HEK293 (cell line): ENCODE measurements around the gene SLC39A11.
A peak's percentile ranks its signal among the peaks of the same experiment; 100 is the strongest.

Experiments used
- CTCF ChIA-PET: fragments of 350-600 bp; formaldehyde crosslinking; extraction: SDS; loops from one replicate; lab custom pipeline; 2021; ENCODE audit warnings: antibody characterized with exemption; lab: Yijun Ruan, JAX
- POLR2A ChIA-PET: fragments of 300-600 bp; formaldehyde crosslinking; extraction: SDS; loops from one replicate; lab custom pipeline; 2020; ENCODE audit warnings: antibody characterized with exemption, inconsistent platforms; lab: Yijun Ruan, JAX
- H3K27ac ChIP-seq: fragments of 200-500 bp; sonication (Bioruptor generic); 2 replicates; pipeline ENCODE4 v1.5.1; 2014; ENCODE audit warnings: low read depth, low read length, control low read depth, inconsistent platforms; ENCODE audit errors: extremely low read depth
- H3K36me3 ChIP-seq, 2 experiments: fragments of 200-500 bp in 1 of 2; sonication (Bioruptor generic) in 1 of 2; 1 replicate in 1 of 2; 2 replicates in 1 of 2; pipeline ENCODE4 v1.5.1; 2014 to 2017; ENCODE audit warnings: inconsistent platforms in 2 of 2, low read length in 2 of 2; ENCODE audit not compliant: control insufficient read depth in 2 of 2, insufficient read depth in 1 of 2
- H3K4me1 ChIP-seq: fragments of 200-500 bp; sonication (Bioruptor generic); 2 replicates; pipeline ENCODE4 v1.5.1; 2014; ENCODE audit warnings: mild to moderate bottlenecking, low read length, inconsistent platforms; ENCODE audit not compliant: control insufficient read depth, insufficient read depth
- H3K4me3 ChIP-seq: 2 replicates; pipeline ENCODE4 v1.5.1; 2011; ENCODE audit warnings: low read depth, mild to moderate bottlenecking, control low read depth, low read length, moderate library complexity
- H3K9me3 ChIP-seq: fragments of 200-500 bp; sonication (Bioruptor generic); 2 replicates; pipeline ENCODE4 v1.5.1; 2014; ENCODE audit warnings: low read depth, low read length, inconsistent platforms; ENCODE audit not compliant: control insufficient read depth, insufficient read depth
- BCL11A ChIP-seq: fragments of 450-650 bp; formaldehyde crosslinking; IDR thresholded peaks from 2 replicates; pipeline ENCODE4 v1.5.1; 2016; ENCODE audit warnings: low read depth, missing biosample characterization, missing genetic modification characterization
- GLIS1 ChIP-seq: fragments of 450-650 bp; formaldehyde crosslinking; IDR thresholded peaks from 2 replicates; pipeline ENCODE4 v1.5.1; 2016; ENCODE audit warnings: missing biosample characterization, missing genetic modification characterization
- HOXD13 ChIP-seq: sonication (generic); formaldehyde crosslinking; IDR thresholded peaks from 2 replicates; pipeline ENCODE4 v1.8.0; 2022; ENCODE audit warnings: missing genetic modification reagents, borderline replicate concordance
- KLF17 ChIP-seq: fragments of 450-650 bp; formaldehyde crosslinking; IDR thresholded peaks from 2 replicates; pipeline ENCODE4 v1.5.1; 2016; ENCODE audit warnings: missing biosample characterization, missing genetic modification characterization
- REST ChIP-seq: fragments of 450-650 bp; formaldehyde crosslinking; IDR thresholded peaks from 2 replicates; pipeline ENCODE4 v1.5.1; 2016; ENCODE audit warnings: missing biosample characterization, missing genetic modification characterization
- WT1 ChIP-seq: fragments of 450-650 bp; formaldehyde crosslinking; IDR thresholded peaks from 2 replicates; pipeline ENCODE4 v1.5.1; 2016; ENCODE audit warnings: missing biosample characterization, missing genetic modification characterization
- YY1 ChIP-seq: fragments of 450-650 bp; formaldehyde crosslinking; IDR thresholded peaks from 2 replicates; pipeline ENCODE4 v1.5.1; 2018; ENCODE audit warnings: missing biosample characterization, missing genetic modification characterization
- ZNF10 ChIP-seq: fragments of 450-650 bp; formaldehyde crosslinking; IDR thresholded peaks from 2 replicates; pipeline ENCODE4 v1.5.1; 2017; ENCODE audit warnings: missing biosample characterization, missing genetic modification characterization
- ZNF16 ChIP-seq: fragments of 450-650 bp; formaldehyde crosslinking; IDR thresholded peaks from 2 replicates; pipeline ENCODE4 v1.5.1; 2016; ENCODE audit warnings: low read depth, missing biosample characterization, missing genetic modification characterization
- ZNF18 ChIP-seq: fragments of 450-650 bp; formaldehyde crosslinking; IDR thresholded peaks from 2 replicates; pipeline ENCODE4 v1.5.1; 2016; ENCODE audit warnings: missing biosample characterization, missing genetic modification characterization
- ZNF280C ChIP-seq: fragments of 450-650 bp; formaldehyde crosslinking; IDR thresholded peaks from 2 replicates; pipeline ENCODE4 v1.5.1; 2016; ENCODE audit warnings: missing biosample characterization, missing genetic modification characterization
- ZNF521 ChIP-seq: fragments of 450-650 bp; formaldehyde crosslinking; IDR thresholded peaks from 2 replicates; pipeline ENCODE4 v1.5.1; 2017; ENCODE audit warnings: missing biosample characterization, mild to moderate bottlenecking, missing genetic modification characterization
- ZNF621 ChIP-seq: fragments of 450-650 bp; formaldehyde crosslinking; IDR thresholded peaks from 2 replicates; pipeline ENCODE4 v1.5.1; 2017; ENCODE audit warnings: missing biosample characterization, missing genetic modification characterization
- ZNF629 ChIP-seq: fragments of 450-650 bp; formaldehyde crosslinking; IDR thresholded peaks from 2 replicates; pipeline ENCODE4 v1.5.1; 2017; ENCODE audit warnings: missing biosample characterization, missing genetic modification characterization
- ZNF670 ChIP-seq: fragments of 450-650 bp; formaldehyde crosslinking; IDR thresholded peaks from 2 replicates; pipeline ENCODE4 v1.5.1; 2016; ENCODE audit warnings: missing biosample characterization, missing genetic modification characterization, low read depth
- ZSCAN30 ChIP-seq: fragments of 450-650 bp; IDR thresholded peaks from 2 replicates; pipeline ENCODE4 v1.5.1; 2018; ENCODE audit warnings: missing biosample characterization, mild to moderate bottlenecking, missing genetic modification characterization, moderate library complexity
- ZXDB ChIP-seq: fragments of 450-650 bp; formaldehyde crosslinking; IDR thresholded peaks from 2 replicates; pipeline ENCODE4 v1.5.1; 2016; ENCODE audit warnings: missing biosample characterization, missing genetic modification characterization

SLC39A11 gene

GRCh38 chr17:72717276-72717675 is 375.2 kb downstream of the SLC39A11 start (continued):
- no peak for TF ChIP-seq BCL11A (tag by site-specific recombination)
- TF ChIP-seq ZSCAN30 (tag by site-specific recombination), result no peak
- no peak for TF ChIP-seq ZNF521 (tag by site-specific recombination)
- TF ChIP-seq ZNF670, result no peak
- TF ChIP-seq ZNF16 (tag by site-specific recombination), result no peak
- no peak for TF ChIP-seq ZNF280C
- no peak for TF ChIP-seq ZNF621 (tag by site-specific recombination)
- TF ChIP-seq REST (tag by site-specific recombination), result no peak
- no peak for TF ChIP-seq YY1 (tag by site-specific recombination)

GRCh38 chr17:72715906-72716572 is 376.4 kb downstream of the SLC39A11 start:
- CTCF ChIA-PET, result interaction anchor here (0.6 to 2.2 kb wide), 7 partner anchors 10 to 1233 kb away, joined by 3 to 27 read pairs (median 5); no protein-coding TSS in a partner anchor
- Histone ChIP-seq H3K4me1 (0 out of 2 replicates have a peak, but pooled peaks cover 3% of the 10 kb centered on the region), H3K4me3 (no peak overlapping the region)
- 0 out of 2 replicates have a peak, but pooled peaks have one; percentile 31 for TF ChIP-seq WT1 (tag by site-specific recombination)
- peak; percentile 31; the same call in 1 of the 2 replicates for TF ChIP-seq ZNF629 (tag by site-specific recombination)
- TF ChIP-seq ZNF10 (tag by site-specific recombination), result no peak
- TF ChIP-seq HOXD13 (CRISPR knock-in tag), result peak; percentile 72; the same call in 1 of the 2 replicates
- 0 out of 2 replicates have a peak, but pooled peaks have one; percentile 12 for TF ChIP-seq GLIS1 (tag by site-specific recombination)
- TF ChIP-seq KLF17, result peak; percentile 71; the same call in 1 of the 2 replicates
- no peak for TF ChIP-seq ZXDB (tag by site-specific recombination)
- no peak for TF ChIP-seq ZNF18 (tag by site-specific recombination)
- TF ChIP-seq, all 188 proteins: peak for 5
- POLR2A ChIA-PET, result interaction anchor here (0.6 to 1.6 kb wide), 5 partner anchors 32 to 474 kb away, joined by 3 to 11 read pairs (median 7); no protein-coding TSS in a partner anchor
- H3K36me3 ChIP-seq, result no peaks in the 10 kb centered on the region
- no peaks in the 10 kb centered on the region for H3K9me3 ChIP-seq
- H3K27ac ChIP-seq, result no peak overlapping the region
